Liver (tissue), 9 donors: ENCODE results near the gene FUT7. TPM values are rescaled to one million over a fixed set of nuclear protein-coding genes. Genes with fewer than 3 reads are reported as not detected.

Source experiments
- DNase-seq: peaks from one replicate; pipeline ENCODE4 v3.0.0-alpha.2; 2017; ENCODE audit warnings: low spot score
- H3K27ac ChIP-seq, 2 donors: one replicate each; pipeline ENCODE4 v1.7.0; 2013; ENCODE audit warnings: inconsistent platforms in 2 of 2, low read length in 2 of 2, control low read depth in 1 of 2, low read depth in 1 of 2, mild to moderate bottlenecking in 1 of 2
- H3K27me3 ChIP-seq, 4 donors: one replicate each; pipeline versions ENCODE4 v1.6.1 to v1.7.0; 2013; ENCODE audit warnings: low read length in 3 of 4, inconsistent platforms in 1 of 4, mild to moderate bottlenecking in 1 of 4, moderate library complexity in 1 of 4; ENCODE audit not compliant: control insufficient read depth in 4 of 4, insufficient read depth in 4 of 4
- H3K36me3 ChIP-seq, 4 donors: one replicate each; pipeline versions ENCODE4 v1.6.1 to v1.7.0; 2013; ENCODE audit warnings: low read length in 3 of 4, mild to moderate bottlenecking in 3 of 4, low read depth in 1 of 4, moderate library complexity in 1 of 4; ENCODE audit not compliant: control insufficient read depth in 4 of 4, insufficient read depth in 3 of 4
- H3K4me1 ChIP-seq, 4 donors: one replicate each; pipeline versions ENCODE4 v1.6.1 to v1.7.0; 2013; ENCODE audit warnings: low read length in 3 of 4, mild to moderate bottlenecking in 3 of 4, moderate library complexity in 1 of 4; ENCODE audit not compliant: control insufficient read depth in 4 of 4, insufficient read depth in 4 of 4
- H3K4me3 ChIP-seq, 3 donors: one replicate each; pipeline versions ENCODE4 v1.6.1 to v1.7.0; 2013; ENCODE audit warnings: low read length in 3 of 3, control low read depth in 1 of 3, low read depth in 1 of 3, mild to moderate bottlenecking in 1 of 3
- H3K9ac ChIP-seq, 2 donors: one replicate each; pipeline ENCODE4 v1.7.0; 2013; ENCODE audit warnings: low read length in 2 of 2, mild to moderate bottlenecking in 2 of 2, moderate library complexity in 2 of 2, control low read depth in 1 of 2, low read depth in 1 of 2
- H3K9me3 ChIP-seq, 4 donors: one replicate each; pipeline versions ENCODE4 v1.6.1 to v1.7.0; 2013; ENCODE audit warnings: low read length in 3 of 4; ENCODE audit not compliant: control insufficient read depth in 4 of 4
- CTCF ChIP-seq: fragments of 150-350 bp; IDR thresholded peaks from 2 replicates; pipeline ENCODE4 v1.5.1; 2017; ENCODE audit warnings: improper control_type of control experiment, low read depth, low read length; ENCODE audit not compliant: missing input control
- EGR1 ChIP-seq, 2 donors: IDR thresholded peaks; 2 replicates each; pipeline ENCODE4 v1.6.1; 2016 to 2018; ENCODE audit warnings: antibody characterized with exemption in 2 of 2, low read depth in 2 of 2
- FOXA1 ChIP-seq: IDR thresholded peaks from 2 replicates; pipeline ENCODE4 v1.6.1; 2016; ENCODE audit warnings: antibody characterized with exemption
- GABPA ChIP-seq, 2 donors: IDR thresholded peaks in 1 of 2; conservative IDR thresholded peaks in 1 of 2; 2 replicates each; pipeline ENCODE4 v1.6.1; 2016; ENCODE audit warnings: antibody characterized with exemption in 2 of 2, mild to moderate bottlenecking in 1 of 2, moderate library complexity in 1 of 2
- HNF4A ChIP-seq, 2 donors: conservative IDR thresholded peaks; 2 replicates each; pipeline ENCODE4 v1.6.1; 2016; ENCODE audit warnings: antibody characterized with exemption in 2 of 2, mild to moderate bottlenecking in 2 of 2
- HNF4G ChIP-seq: IDR thresholded peaks from 2 replicates; pipeline ENCODE4 v1.6.1; 2016; ENCODE audit warnings: antibody characterized with exemption
- MAX ChIP-seq: IDR thresholded peaks from 2 replicates; pipeline ENCODE4 v1.6.1; 2016; ENCODE audit warnings: antibody characterized with exemption
- NR2F2 ChIP-seq: IDR thresholded peaks from 2 replicates; pipeline ENCODE4 v1.6.1; 2016; ENCODE audit warnings: antibody characterized with exemption
- RAD21 ChIP-seq, 2 donors: IDR thresholded peaks; 2 replicates each; pipeline ENCODE4 v1.6.1; 2016; ENCODE audit warnings: antibody characterized with exemption in 2 of 2, mild to moderate bottlenecking in 2 of 2
- RXRA ChIP-seq, 2 donors: IDR thresholded peaks; 2 replicates each; pipeline ENCODE4 v1.6.1; 2017 to 2018; ENCODE audit warnings: antibody characterized with exemption in 2 of 2, mild to moderate bottlenecking in 1 of 2
- SP1 ChIP-seq: IDR thresholded peaks from 2 replicates; pipeline ENCODE4 v1.6.1; 2018; ENCODE audit warnings: antibody characterized with exemption, mild to moderate bottlenecking
- TAF1 ChIP-seq: conservative IDR thresholded peaks from 2 replicates; pipeline ENCODE4 v1.6.1; 2016; ENCODE audit warnings: antibody characterized with exemption, mild to moderate bottlenecking
- ZBTB33 ChIP-seq: IDR thresholded peaks from 2 replicates; pipeline ENCODE4 v1.6.1; 2016; ENCODE audit warnings: antibody characterized with exemption
- WGBS: extraction: QIAGEN DNeasy Blood & Tissue Kit; methylation state at CpG from one replicate; pipeline ENCODE4 v1.1.7; 2013; 5-methylcytosine and 5-hydroxymethylcytosine counted together
- polyA plus RNA-seq, 2 donors: library from polyadenylated mRNA; stranded (reverse) in 1 of 2; unstranded in 1 of 2; fragments of 200-250 nt in 1 of 2; fragments of >200 nt in 1 of 2; fragmentation: Nextera tagmentation in 1 of 2; extraction: Ambion mirVana in 1 of 2; gene quantifications; one replicate each; pipeline versions ENCODE4 v1.2.1 to v1.2.3, GENCODE V29; 2013 to 2015
- total RNA-seq, 2 donors: library from RNA; depleted of rRNA; stranded (reverse); fragments of >200 nt; gene quantifications; one replicate each; pipeline ENCODE4 v1.2.3, GENCODE V29; 2014
- TF ChIP-seq, protein P1 (sequence below): IDR thresholded peaks from 2 replicates; pipeline ENCODE4 v1.6.1; 2016; ENCODE audit warnings: antibody characterized with exemption, mild to moderate bottlenecking
- TF ChIP-seq, protein P2 (sequence below): IDR thresholded peaks from 2 replicates; pipeline ENCODE4 v1.6.1; 2016; ENCODE audit warnings: antibody characterized with exemption
- donor health status: healthy.
- donor health status: healthy.
- donor health status: healthy.
- donor health status: healthy.
- donor health status: healthy.

The FUT7 gene
- total and polyA plus RNA-seq, 4 donors, result 0.14 to 0.67 (median 0.37) TPM; not detected in 1

DNA sequence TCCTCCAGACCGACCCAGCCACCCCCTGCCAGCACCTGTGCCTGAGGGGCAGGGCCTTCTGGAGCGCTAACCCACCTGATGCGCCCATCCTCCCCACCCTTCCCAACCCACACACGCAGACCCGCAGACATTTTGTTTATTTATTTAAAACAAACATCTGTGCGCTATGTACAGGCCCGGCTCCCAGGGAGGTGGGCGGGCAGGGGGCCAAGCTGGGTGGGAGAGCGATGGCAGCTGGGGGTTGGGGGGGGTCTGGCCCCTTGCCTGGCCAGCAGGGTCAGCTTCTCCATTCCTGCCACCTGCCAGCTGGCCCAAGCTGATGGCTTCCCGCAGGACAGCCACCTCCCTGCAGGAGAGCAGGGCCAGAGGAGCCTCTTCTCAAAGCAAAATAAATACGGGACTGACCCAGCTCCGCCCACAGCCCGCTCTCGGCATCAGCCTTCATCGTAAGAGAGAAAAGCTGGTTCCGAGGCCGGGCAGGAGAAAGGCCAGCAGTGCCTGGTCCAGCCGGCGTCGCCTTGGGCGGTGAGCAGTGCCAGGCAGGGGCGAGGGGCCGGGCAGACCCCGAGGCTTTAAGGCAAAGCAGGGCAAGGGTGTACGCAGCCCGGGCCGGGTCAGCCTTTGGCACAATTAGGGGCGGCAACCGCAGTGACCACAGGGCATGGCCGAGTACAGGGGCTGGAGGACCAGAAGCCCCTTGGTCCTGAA lies 24.6 kb downstream of the FUT7 start:
- 78% methylated on average over 30 of the region's 30 CpGs for WGBS
- no peak overlapping the region for H3K4me3 ChIP-seq
- no peak overlapping the region for H3K27ac ChIP-seq
- TF ChIP-seq, protein P1, sequence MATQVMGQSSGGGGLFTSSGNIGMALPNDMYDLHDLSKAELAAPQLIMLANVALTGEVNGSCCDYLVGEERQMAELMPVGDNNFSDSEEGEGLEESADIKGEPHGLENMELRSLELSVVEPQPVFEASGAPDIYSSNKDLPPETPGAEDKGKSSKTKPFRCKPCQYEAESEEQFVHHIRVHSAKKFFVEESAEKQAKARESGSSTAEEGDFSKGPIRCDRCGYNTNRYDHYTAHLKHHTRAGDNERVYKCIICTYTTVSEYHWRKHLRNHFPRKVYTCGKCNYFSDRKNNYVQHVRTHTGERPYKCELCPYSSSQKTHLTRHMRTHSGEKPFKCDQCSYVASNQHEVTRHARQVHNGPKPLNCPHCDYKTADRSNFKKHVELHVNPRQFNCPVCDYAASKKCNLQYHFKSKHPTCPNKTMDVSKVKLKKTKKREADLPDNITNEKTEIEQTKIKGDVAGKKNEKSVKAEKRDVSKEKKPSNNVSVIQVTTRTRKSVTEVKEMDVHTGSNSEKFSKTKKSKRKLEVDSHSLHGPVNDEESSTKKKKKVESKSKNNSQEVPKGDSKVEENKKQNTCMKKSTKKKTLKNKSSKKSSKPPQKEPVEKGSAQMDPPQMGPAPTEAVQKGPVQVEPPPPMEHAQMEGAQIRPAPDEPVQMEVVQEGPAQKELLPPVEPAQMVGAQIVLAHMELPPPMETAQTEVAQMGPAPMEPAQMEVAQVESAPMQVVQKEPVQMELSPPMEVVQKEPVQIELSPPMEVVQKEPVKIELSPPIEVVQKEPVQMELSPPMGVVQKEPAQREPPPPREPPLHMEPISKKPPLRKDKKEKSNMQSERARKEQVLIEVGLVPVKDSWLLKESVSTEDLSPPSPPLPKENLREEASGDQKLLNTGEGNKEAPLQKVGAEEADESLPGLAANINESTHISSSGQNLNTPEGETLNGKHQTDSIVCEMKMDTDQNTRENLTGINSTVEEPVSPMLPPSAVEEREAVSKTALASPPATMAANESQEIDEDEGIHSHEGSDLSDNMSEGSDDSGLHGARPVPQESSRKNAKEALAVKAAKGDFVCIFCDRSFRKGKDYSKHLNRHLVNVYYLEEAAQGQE, result no peak
- TF ChIP-seq HNF4G (no peak), NR2F2 (no peak), FOXA1 (no peak), GABPA (IDR thresholded peaks at IDR 0.05 in 1 of 2, conservative IDR thresholded peaks at IDR 0.05 in 1 of 2) (no peak), ZBTB33 (no peak), CTCF (no peak), HNF4A (conservative IDR thresholded peaks at IDR 0.05) (no peak)
- TF ChIP-seq, protein P2, sequence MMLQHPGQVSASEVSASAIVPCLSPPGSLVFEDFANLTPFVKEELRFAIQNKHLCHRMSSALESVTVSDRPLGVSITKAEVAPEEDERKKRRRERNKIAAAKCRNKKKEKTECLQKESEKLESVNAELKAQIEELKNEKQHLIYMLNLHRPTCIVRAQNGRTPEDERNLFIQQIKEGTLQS, result no peak
- peaks cover 0 to 15% (median 7%) of the 10 kb centered on the region in 4 donors for H3K36me3 ChIP-seq
- no peak for DNase-seq
- H3K9ac ChIP-seq, result no peak overlapping the region
- no peaks in the 10 kb centered on the region for H3K27me3 ChIP-seq
- no peaks in the 10 kb centered on the region for H3K4me1 ChIP-seq
- H3K9me3 ChIP-seq, result no peaks in the 10 kb centered on the region

- H3K36me3 ChIP-seq, result peaks cover 0 to 10% (median 5%) of the 10 kb centered on the region in 4 donors
- DNase-seq, result no peak
- no peak overlapping the region for H3K4me3 ChIP-seq
- no peaks in the 10 kb centered on the region for H3K9me3 ChIP-seq
- WGBS, result 81% methylated on average over 24 of the region's 24 CpGs
- no peak overlapping the region for H3K27ac ChIP-seq
- no peaks in the 10 kb centered on the region for H3K27me3 ChIP-seq
- TF ChIP-seq RXRA (IDR thresholded peaks at IDR 0.05) (no peak), GABPA (IDR thresholded peaks at IDR 0.05 in 1 of 2, conservative IDR thresholded peaks at IDR 0.05 in 1 of 2) (no peak), SP1 (no peak), RAD21 (IDR thresholded peaks at IDR 0.05) (no peak), MAX (no peak), TAF1 (no peak), EGR1 (IDR thresholded peaks at IDR 0.05; ENCODE audit: low read depth in 2 of 2) (no peak)
- TF ChIP-seq, protein P2, result no peak
- TF ChIP-seq, protein P1, result no peak
- peaks cover 0 to 4% (median under 1%) of the 10 kb centered on the region in 4 donors for H3K4me1 ChIP-seq
- no peak overlapping the region for H3K9ac ChIP-seq
Observed at GRCh38 chr9:137006116-137007003, 25.5 kb downstream of the FUT7 start.
